HG03139 (cell line): ENCODE data around the gene DOCK6.

Experiments
- ATAC-seq: cut with Tn5 transposase; IDR thresholded peaks from one replicate; pipeline ENCODE4 v1.9.1; 2021; ENCODE audit not compliant: unreplicated experiment

Gene DOCK6

DNA sequence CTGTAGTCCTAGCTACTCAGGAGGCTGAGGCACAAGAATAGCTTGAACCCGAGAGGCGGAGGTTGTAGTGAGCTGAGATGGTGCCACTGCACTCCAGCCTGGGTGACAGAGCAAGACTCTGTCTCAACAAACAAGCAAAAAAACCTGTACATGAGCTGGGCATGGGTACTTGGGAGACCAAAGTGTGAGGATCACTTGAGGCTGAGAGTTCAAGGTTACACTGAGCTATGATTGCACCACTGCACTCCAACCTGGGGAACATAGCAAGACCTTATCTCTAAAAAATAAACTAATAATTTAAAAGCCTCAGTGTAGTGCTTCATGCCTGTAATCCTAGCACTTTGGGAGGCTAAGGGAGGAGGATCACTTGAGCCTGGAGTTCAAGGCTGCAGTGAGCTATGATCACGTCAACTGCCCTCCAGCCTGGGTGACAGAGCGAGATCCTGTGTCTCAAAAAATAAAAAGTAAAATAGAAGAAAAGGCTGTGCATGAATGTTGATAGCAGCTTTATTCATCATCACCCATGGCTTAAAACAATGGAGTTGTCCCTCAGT, 12.3 kb upstream of the DOCK6 start:
- ATAC-seq = no peak

DNA sequence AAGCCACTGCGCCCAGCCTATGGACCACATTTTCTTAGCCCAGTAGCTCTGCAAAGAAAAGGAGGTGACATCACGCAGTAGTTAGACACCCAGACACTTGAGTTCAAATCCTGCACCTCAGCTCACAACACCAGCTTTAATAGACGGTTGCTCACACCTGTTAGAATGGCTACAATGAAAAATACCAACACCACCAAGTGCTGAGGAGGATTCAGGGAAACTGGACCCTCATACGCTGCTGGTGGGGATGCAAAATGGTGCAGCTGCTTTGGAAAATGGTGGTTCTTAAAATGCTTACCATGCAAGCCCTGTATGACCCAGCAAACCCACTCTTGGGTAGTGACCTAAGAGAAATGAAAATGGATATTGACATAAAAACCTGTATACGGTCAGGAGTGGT, 11.7 kb upstream of the DOCK6 start:
- no peak for ATAC-seq

DNA sequence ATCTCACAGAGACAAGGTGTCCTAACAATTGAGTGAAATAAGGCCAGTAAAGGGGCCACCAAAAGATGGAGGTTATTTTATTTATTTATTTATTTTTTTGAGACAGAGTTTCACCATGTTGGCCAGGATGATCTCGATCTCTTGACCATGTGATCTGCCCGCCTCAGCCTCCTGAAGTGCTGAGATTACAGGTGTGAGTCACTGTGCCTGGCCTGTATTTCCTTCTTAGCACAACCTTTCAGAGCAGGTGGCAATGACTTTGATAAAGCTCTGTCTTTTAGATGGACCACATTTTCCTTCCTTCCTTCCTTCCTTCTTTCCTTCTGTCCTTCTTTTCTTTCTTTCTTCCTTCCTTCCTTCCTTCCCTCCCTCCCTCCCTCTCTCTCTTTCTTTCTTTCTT, 11.0 kb upstream of the DOCK6 start:
- ATAC-seq = no peak

- ATAC-seq = no peak
These were observed 7.1 kb upstream of the DOCK6 start for GRCh38 chr19:11269408-11269807.

DNA sequence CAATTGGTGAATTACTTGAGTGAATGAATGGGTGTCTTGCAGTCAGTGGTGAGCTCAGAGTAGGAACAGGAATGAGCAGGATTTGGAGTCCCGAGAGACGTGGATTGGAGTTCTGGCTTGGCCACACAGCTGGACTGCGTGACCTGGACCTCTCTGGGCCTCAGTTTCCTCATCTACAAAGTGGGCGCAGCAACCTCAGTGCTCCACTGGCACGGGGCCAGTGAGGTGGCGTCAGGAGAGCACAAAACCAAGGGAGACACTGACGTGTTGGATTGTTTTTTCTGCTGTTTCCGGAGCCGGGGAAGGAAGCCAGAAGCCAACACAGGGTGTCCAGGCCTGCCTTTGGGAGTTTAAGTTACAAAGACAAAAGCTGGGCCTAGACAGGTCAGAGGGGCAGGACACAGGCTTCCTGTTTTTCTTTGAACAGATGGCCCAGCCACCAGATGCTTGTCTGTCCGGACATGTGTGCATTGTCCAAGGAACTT, 6.5 kb upstream of the DOCK6 start:
- no peak for ATAC-seq

- no peak for ATAC-seq
These were observed 5.2 kb upstream of the DOCK6 start for GRCh38 chr19:11267316-11268085.

DNA sequence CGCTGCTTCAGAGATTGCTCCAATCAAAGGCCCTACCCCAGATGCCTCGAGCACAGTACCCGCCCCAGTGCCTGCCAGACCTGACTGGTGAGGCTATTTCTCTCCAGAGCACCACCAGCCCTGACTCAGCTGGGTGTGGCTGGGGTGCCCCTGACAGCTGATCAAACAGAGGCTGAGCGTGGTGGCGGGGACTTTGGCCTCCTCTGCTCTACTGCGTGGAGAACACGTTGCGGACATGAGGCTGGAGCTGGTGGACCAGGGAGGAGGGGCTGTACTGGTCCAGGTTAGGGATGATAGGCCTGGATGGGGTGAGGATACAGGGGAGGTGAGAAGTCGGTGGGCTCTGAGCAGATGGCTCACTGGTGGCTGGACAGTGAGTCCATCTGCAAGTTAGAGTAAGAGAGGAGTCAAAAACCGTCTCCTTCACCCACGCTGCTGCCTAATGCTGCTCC, 3.5 kb upstream of the DOCK6 start:
- ATAC-seq = no peak

DNA sequence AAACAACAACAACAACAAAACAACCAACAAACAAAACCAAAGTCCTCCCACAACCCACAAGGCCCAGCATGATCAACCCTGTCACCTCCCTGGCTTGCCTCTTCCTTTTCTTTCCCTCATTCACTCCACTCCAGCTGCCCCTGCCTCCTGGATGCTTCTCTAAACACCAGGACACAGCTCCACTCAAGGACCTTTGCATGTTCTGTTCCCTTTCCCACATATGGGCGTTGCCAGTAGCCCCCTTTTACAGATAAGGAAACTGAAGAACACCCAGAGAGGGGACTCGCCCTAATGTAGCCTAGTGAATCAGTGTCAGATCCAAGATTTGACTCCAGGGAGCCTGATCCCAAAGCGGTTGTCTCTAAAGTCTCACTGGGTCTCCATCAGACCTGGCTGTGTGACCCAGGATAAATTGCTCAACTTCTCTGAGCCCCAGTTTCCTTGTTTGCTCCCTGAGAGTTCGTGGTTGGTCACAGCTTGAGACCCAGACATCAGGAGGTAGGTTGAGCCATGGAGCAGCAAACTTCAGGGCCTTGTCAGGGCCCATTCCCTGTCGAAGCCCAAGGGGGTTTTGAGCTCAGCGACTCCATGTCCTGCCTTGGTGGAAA, 3.0 kb upstream of the DOCK6 start:
- no peak for ATAC-seq

DNA sequence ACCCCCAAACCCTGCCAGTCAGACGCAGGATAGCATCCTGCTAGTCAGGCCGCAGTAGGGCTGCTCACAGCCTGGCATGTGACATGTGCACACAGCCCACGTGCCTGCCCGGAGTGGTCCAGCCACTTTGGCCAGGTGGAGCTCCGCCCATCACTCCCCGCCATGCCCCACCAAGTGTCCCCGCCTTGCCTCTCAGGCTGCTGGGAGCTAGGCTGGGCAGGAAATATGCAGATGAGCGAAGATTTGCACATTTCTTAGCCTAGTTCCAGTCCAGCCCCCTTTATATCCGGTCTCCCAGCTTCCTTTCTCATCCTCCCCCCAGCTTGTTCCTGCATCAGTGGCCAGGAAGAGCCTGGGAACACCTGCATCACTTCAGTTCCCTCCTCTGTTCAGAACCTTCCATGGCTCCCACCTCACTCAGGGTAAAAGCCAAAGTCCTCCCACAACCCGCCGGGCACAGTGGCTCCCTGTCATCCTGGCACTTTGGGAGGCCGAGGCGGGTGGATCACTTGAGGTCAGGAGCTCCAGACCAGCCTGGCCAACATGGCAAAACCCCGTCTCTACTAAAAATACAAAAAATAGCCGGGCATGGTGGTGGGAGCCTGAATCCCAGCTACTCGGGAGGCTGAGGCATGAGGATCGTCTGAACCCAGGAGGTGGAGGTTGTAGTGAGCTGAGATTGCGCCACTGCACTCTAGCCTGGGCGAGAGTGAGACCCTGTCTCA, 2.3 kb upstream of the DOCK6 start:
- no peak for ATAC-seq

DNA sequence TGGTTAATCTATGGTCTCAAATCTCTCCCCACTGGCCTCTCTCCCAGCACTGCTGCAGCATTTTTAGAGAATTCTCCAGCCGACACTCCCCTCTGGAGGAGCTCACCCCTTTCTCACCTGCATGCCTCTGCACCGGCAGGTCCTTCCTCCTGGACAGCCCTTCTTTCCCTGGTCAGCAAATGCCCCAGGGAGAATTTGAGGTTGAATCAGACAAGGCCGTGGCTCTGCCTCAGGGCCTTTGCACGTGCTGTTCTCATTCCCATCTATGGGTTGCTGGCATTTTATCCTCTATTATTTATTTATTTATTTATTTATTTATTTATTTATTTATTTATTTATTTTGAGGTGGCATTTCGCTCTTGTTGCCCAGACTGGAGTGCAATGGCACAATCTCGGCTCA, 1.4 kb upstream of the DOCK6 start:
- no peak for ATAC-seq

- ATAC-seq = no peak
These were observed 823 bp downstream of the DOCK6 start for GRCh38 chr19:11261431-11261970.

DNA sequence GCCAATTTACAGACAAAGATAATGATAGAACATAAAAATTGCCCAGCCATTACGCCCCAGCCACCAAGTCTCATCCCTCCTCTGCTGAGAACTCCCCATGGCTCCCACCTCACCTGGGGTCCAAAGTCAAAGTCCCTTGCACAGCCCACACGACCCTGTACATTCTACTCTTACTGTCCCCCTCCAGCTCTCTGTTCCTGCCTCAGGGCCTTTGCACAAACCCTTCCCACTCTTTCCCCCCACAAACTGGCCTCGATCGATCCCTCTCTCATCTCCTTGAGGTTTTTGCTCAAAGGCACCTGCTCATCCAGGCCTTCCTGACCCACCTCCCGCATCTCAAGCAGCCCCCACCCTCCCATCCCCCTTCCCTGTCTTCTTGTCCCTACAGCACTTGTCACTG, 1.3 kb downstream of the DOCK6 start:
- ATAC-seq = no peak

- no peak for ATAC-seq
These were observed 4.4 kb downstream of the DOCK6 start for GRCh38 chr19:11257846-11258380.

DNA sequence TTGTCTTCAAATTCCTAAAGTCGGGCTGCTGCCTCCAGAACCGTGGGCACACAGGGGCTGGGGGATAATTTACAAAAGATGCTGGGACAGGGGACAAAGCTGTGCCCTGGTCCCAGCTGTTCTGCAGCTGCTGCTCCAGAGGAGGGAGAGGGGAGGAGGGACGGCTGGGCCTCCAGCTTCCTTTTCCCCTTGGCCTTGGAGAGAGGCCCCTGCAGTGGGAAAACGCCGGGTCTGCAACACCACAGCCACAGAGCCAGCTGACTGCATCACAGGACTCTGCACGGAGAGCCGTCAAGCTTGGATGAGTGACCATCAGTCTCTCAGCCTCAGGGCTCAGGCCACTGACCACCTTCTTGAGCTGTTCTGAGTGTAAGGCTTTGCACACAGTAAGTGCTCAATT, 6.1 kb downstream of the DOCK6 start:
- ATAC-seq = no peak

GRCh38 chr19:11254666-11255065, 7.7 kb downstream of the DOCK6 start:
- ATAC-seq = no peak

- no peak for ATAC-seq
These were observed 9.5 kb downstream of the DOCK6 start for GRCh38 chr19:11252665-11253355.

DNA sequence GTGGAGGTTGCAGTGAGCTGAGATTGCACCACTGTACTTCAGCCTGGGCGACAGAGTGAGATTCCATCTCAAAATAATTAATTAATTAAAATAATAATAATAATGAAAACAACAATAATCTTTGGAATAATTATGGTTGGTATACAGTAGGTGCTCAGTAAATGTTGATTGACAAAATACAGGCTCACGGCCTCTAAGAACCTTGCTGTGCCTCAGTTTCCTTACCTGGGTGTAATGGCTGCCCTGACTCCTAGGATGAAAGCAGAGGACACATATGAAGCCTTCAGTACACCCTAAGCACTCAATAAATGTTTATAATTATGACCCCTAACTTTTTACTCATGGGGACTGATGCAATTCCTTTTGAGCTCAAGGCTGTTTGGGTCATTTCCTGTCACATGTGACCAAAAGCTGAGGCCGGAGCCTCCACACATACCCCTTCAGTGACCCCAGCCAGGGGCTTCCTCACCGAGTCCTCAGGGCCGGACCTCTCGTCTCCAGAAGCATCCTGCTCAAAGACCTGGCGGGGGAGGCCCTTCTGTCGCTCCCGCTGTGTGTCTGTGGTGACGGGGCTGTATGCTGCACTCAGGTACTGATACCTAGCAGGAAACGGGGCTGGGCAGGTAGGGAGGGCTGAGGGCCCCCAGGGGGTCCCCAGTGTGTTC, 10.5 kb downstream of the DOCK6 start:
- no peak for ATAC-seq

DNA sequence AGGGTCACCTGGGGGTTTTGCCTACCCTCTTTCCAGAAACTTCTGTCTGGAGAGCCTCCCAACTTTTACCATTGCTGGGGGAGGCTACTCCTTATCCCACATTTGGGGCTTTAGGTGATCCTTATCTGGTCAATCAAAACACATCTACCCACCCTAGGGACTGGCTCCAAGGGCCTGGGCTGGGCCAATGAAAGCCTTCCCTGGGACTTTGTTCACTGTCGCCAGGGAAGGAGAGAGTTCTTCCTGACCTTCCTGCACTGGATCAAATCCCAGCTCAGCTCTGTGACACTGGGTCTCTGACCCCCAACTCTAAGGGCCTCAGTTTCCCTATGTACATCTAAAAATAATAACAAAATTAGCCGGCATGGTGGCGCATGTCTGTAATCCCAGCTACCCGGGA, 11.1 kb downstream of the DOCK6 start:
- no peak for ATAC-seq

- ATAC-seq = no peak
These were observed 13.5 kb downstream of the DOCK6 start for GRCh38 chr19:11248852-11249251.

GRCh38 chr19:11247934-11248333, 14.4 kb downstream of the DOCK6 start:
- no peak for ATAC-seq
